Measurements from ENCODE around the gene CTSS.

DNA sequence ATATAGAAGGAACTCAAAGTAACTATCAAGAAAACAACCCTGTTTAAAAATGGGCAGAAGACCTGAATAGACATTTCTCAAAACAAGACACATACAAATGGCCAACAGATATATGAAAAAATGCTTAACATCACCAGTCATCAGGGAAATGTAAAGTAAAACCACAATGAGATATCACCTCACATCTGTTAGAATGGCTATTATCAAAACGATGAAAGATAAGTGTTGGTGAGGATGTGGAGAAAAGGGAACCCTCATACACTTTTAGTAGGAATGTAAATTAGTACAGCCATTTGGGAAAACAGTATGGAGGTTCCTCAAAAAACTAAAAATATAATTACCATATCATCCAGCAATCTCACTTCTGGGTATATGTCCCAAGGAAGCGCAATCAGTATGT is 3.0 kb downstream of the CTSS start:
- TF ChIP-seq, protein P1, sequence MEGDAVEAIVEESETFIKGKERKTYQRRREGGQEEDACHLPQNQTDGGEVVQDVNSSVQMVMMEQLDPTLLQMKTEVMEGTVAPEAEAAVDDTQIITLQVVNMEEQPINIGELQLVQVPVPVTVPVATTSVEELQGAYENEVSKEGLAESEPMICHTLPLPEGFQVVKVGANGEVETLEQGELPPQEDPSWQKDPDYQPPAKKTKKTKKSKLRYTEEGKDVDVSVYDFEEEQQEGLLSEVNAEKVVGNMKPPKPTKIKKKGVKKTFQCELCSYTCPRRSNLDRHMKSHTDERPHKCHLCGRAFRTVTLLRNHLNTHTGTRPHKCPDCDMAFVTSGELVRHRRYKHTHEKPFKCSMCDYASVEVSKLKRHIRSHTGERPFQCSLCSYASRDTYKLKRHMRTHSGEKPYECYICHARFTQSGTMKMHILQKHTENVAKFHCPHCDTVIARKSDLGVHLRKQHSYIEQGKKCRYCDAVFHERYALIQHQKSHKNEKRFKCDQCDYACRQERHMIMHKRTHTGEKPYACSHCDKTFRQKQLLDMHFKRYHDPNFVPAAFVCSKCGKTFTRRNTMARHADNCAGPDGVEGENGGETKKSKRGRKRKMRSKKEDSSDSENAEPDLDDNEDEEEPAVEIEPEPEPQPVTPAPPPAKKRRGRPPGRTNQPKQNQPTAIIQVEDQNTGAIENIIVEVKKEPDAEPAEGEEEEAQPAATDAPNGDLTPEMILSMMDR (conservative IDR thresholded peaks at IDR 0.05; ENCODE audit: low read depth in 2 of 2) = no peak
- TF ChIP-seq ZNF331 (CRISPR knock-in tag; IDR thresholded peaks at IDR 0.05; ENCODE audit: low read depth) (no peak), EZH2phosphoT487 (IDR thresholded peaks at IDR 0.05; ENCODE audit: unreplicated experiment) (no peak), STAT1 (IDR thresholded peaks at IDR 0.05; ENCODE audit: unreplicated experiment) (no peak), ZNF114 (CRISPR knock-in tag; IDR thresholded peaks at IDR 0.05) (no peak), POLR2AphosphoS5 (IDR thresholded peaks at IDR 0.05; ENCODE audit: low read depth) (no peak), EZH2 (IDR thresholded peaks at IDR 0.05; ENCODE audit: low read depth, unreplicated experiment) (no peak), JUNB (IDR thresholded peaks at IDR 0.05; ENCODE audit: unreplicated experiment) (no peak), NANOG (IDR thresholded peaks at IDR 0.05; ENCODE audit: borderline replicate concordance) (no peak), CREB1 (CRISPR knock-in tag; IDR thresholded peaks at IDR 0.05; ENCODE audit: low read depth) (no peak)
- TF ChIP-seq, protein P2, sequence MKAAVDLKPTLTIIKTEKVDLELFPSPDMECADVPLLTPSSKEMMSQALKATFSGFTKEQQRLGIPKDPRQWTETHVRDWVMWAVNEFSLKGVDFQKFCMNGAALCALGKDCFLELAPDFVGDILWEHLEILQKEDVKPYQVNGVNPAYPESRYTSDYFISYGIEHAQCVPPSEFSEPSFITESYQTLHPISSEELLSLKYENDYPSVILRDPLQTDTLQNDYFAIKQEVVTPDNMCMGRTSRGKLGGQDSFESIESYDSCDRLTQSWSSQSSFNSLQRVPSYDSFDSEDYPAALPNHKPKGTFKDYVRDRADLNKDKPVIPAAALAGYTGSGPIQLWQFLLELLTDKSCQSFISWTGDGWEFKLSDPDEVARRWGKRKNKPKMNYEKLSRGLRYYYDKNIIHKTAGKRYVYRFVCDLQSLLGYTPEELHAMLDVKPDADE (IDR thresholded peaks at IDR 0.05) = no peak
- TF ChIP-seq, protein P3, sequence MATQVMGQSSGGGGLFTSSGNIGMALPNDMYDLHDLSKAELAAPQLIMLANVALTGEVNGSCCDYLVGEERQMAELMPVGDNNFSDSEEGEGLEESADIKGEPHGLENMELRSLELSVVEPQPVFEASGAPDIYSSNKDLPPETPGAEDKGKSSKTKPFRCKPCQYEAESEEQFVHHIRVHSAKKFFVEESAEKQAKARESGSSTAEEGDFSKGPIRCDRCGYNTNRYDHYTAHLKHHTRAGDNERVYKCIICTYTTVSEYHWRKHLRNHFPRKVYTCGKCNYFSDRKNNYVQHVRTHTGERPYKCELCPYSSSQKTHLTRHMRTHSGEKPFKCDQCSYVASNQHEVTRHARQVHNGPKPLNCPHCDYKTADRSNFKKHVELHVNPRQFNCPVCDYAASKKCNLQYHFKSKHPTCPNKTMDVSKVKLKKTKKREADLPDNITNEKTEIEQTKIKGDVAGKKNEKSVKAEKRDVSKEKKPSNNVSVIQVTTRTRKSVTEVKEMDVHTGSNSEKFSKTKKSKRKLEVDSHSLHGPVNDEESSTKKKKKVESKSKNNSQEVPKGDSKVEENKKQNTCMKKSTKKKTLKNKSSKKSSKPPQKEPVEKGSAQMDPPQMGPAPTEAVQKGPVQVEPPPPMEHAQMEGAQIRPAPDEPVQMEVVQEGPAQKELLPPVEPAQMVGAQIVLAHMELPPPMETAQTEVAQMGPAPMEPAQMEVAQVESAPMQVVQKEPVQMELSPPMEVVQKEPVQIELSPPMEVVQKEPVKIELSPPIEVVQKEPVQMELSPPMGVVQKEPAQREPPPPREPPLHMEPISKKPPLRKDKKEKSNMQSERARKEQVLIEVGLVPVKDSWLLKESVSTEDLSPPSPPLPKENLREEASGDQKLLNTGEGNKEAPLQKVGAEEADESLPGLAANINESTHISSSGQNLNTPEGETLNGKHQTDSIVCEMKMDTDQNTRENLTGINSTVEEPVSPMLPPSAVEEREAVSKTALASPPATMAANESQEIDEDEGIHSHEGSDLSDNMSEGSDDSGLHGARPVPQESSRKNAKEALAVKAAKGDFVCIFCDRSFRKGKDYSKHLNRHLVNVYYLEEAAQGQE (IDR thresholded peaks at IDR 0.05; ENCODE audit: unreplicated experiment) = no peak

All from GM23338 (cell line).